ENCODE measurements around the gene CDH23. TPM values are rescaled to one million over a fixed set of nuclear protein-coding genes. Genes with fewer than 3 reads are reported as not detected.

Gene CDH23
- total and polyA plus RNA-seq, 2 of the 8 experiments (the other 6 are each of a cell fraction or from before 2014, with no cell fraction given): 1.9 to 4.9 TPM

DNA sequence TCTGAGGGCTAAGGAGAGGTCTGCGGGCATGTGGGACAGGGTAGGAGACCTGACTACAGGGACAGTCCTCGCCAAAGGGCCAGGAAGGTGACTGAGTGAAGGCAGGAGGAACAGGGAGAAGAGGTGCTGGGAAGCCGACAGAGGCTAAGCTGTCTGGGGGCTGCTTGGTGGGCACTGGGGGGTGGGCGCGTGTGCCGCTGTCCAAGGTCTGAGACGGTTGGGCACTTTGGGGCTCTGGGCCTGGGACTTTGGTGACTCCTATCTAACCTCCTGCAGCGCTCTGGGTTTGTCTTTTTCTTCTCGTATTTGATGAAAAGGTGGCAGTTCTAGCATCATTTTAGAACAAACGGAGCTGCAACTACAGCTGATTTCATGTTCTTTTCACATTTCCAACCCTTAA is 181.3 kb downstream of the CDH23 start:
- H3K18ac ChIP-seq (ENCODE audit: extremely low read depth, low read length): no peak overlapping the region
- no peak overlapping the region for H3K23ac ChIP-seq (ENCODE audit: insufficient read length)
- no peaks in the 10 kb centered on the region for H3K79me1 ChIP-seq (ENCODE audit: low read depth, low read length)
- H2BK20ac ChIP-seq (ENCODE audit: low read length): no peak overlapping the region
- H3K4me3 ChIP-seq (ENCODE audit: extremely low read depth in 1 of 4, insufficient read depth in 2 of 4, low read depth in 3 of 4, low read length in 4 of 4): no peak overlapping the region
- H3K56ac ChIP-seq (replicated peaks; ENCODE audit: insufficient read length, low read depth, low read length): no peak overlapping the region
- H3K4me1 ChIP-seq (replicated peaks in 1 of 4; ENCODE audit: control insufficient read depth in 3 of 4, insufficient read depth in 4 of 4, low read length in 3 of 4): peaks cover 3 to 28% (median 20%) of the 10 kb centered on the region in 4 experiments
- no peak overlapping the region for H3K4me2 ChIP-seq (ENCODE audit: insufficient read depth in 1 of 2, low read depth in 2 of 2, low read length in 2 of 2)
- H2BK12ac ChIP-seq (ENCODE audit: low read depth, low read length): no peak overlapping the region
- ChIA-PET CTCF (ENCODE audit: partially characterized antibody) (interaction anchor here (0.7 to 16.0 kb wide), 11 partner anchors 11 to 264 kb away, joined by 3 to 161 read pairs (median 3); no protein-coding TSS in a partner anchor), POLR2A (ENCODE audit: partially characterized antibody) (no interaction called here)
- no peak overlapping the region for H2BK15ac ChIP-seq (ENCODE audit: low read length)
- H4K5ac ChIP-seq (ENCODE audit: insufficient read length, low read depth, low read length): no peak overlapping the region
- H2AFZ ChIP-seq (ENCODE audit: low read length): no peak overlapping the region
- DNase-seq (ENCODE audit: low read depth in 1 of 2, low spot score in 2 of 2) (no peak), FAIRE-seq (no peak)
- H3K27me3 ChIP-seq (replicated peaks in 1 of 4; ENCODE audit: control insufficient read depth in 3 of 4, extremely low read depth in 1 of 4, insufficient read depth in 3 of 4, low read length in 3 of 4): no peaks in the 10 kb centered on the region
- H2AK5ac ChIP-seq (ENCODE audit: low read depth, low read length): no peak overlapping the region
- 94% methylated on average over 10 of the region's 10 CpGs; no CpG with 5 or more reads in 1 of the 2 experiments for WGBS, 2 experiments (ENCODE audit: extremely low coverage in 1 of 2, insufficient coverage in 1 of 2, insufficient read length in 1 of 2, insufficient replicate concordance in 2 of 2, low coverage in 1 of 2, low lambda C conversion rate in 2 of 2, missing lambda C conversion rate in 1 of 2)
- no peak overlapping the region for H3K14ac ChIP-seq (ENCODE audit: insufficient read length)
- H3K27ac ChIP-seq (ENCODE audit: low read depth, low read length): no peak overlapping the region
- H4K20me1 ChIP-seq (replicated peaks in 1 of 2; ENCODE audit: control insufficient read depth in 1 of 2, insufficient read depth in 2 of 2, low read length in 2 of 2): no peaks in the 10 kb centered on the region
- no peaks in the 10 kb centered on the region for H3K23me2 ChIP-seq (ENCODE audit: low read depth, low read length)
- no peaks in the 10 kb centered on the region for H3K79me2 ChIP-seq (ENCODE audit: control insufficient read depth in 1 of 2, insufficient read depth in 2 of 2, low read length in 2 of 2)
- H3K9me3 ChIP-seq (ENCODE audit: insufficient read depth in 2 of 2, low read depth in 1 of 2, low read length in 1 of 2): no peaks in the 10 kb centered on the region
- no peak overlapping the region for H4K91ac ChIP-seq (replicated peaks; ENCODE audit: insufficient read length, low read length)
- H4K8ac ChIP-seq (ENCODE audit: extremely low read depth, insufficient read depth, low read length): no peak overlapping the region
- H3K9ac ChIP-seq (replicated peaks in 1 of 4; ENCODE audit: extremely low read depth in 1 of 4, low read depth in 3 of 4, low read length in 3 of 4): no peak overlapping the region; a peak in 1 of 7 replicates
- H2BK120ac ChIP-seq (replicated peaks; ENCODE audit: low read depth, low read length): no peak overlapping the region
- no peaks in the 10 kb centered on the region for H3K36me3 ChIP-seq (ENCODE audit: control insufficient read depth in 2 of 4, insufficient read depth in 4 of 4, low read length in 3 of 4)
- no peak overlapping the region for H2BK5ac ChIP-seq (ENCODE audit: low read depth, low read length)
- no peak overlapping the region for H3K4ac ChIP-seq (replicated peaks; ENCODE audit: insufficient read length, low read depth, low read length)
- TF ChIP-seq CTBP2 (IDR thresholded peaks at IDR 0.05; ENCODE audit: borderline replicate concordance, insufficient read depth, insufficient read length, low read length): no peak
- TF ChIP-seq TCF12 (IDR thresholded peaks at IDR 0.05; ENCODE audit: low read depth, low read length): no peak
- no peak for TF ChIP-seq NANOG (IDR thresholded peaks at IDR 0.05; ENCODE audit: insufficient read depth, low read depth, low read length, poor library complexity, severe bottlenecking)
- TF ChIP-seq CREB1 (IDR thresholded peaks at IDR 0.05): no peak
- no peak for TF ChIP-seq SP4 (IDR thresholded peaks at IDR 0.05; ENCODE audit: low read length)
- TF ChIP-seq, protein P1, sequence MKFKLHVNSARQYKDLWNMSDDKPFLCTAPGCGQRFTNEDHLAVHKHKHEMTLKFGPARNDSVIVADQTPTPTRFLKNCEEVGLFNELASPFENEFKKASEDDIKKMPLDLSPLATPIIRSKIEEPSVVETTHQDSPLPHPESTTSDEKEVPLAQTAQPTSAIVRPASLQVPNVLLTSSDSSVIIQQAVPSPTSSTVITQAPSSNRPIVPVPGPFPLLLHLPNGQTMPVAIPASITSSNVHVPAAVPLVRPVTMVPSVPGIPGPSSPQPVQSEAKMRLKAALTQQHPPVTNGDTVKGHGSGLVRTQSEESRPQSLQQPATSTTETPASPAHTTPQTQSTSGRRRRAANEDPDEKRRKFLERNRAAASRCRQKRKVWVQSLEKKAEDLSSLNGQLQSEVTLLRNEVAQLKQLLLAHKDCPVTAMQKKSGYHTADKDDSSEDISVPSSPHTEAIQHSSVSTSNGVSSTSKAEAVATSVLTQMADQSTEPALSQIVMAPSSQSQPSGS (IDR thresholded peaks at IDR 0.05; ENCODE audit: low read length): no peak
- no peak for TF ChIP-seq EZH2 (IDR thresholded peaks at IDR 0.05; ENCODE audit: low read depth, low read length, severe bottlenecking)
- no peak for TF ChIP-seq CEBPB (IDR thresholded peaks at IDR 0.05; ENCODE audit: low read depth, low read length)
- no peak for TF ChIP-seq BRCA1 (IDR thresholded peaks at IDR 0.05; ENCODE audit: low read depth, low read length)
- no peak for TF ChIP-seq ASH2L (IDR thresholded peaks at IDR 0.05; ENCODE audit: low read length)
- no peak for TF ChIP-seq FOSL1 (IDR thresholded peaks at IDR 0.05; ENCODE audit: insufficient read depth, low read depth, low read length)
